Pancreas (tissue), 10 donors: ENCODE results near the gene TFB1M. TPM values are rescaled to one million over a fixed set of nuclear protein-coding genes. Genes with fewer than 3 reads are reported as not detected.

Source experiments
- ATAC-seq, 4 donors: fragments of 200-7000 bp; cut with Tn5 transposase; one replicate each; pipeline versions ENCODE4 v1.8.0 to v1.9.1; 2020; ENCODE audit warnings: mild to moderate bottlenecking in 4 of 4, moderate library complexity in 4 of 4
- DNase-seq, 6 donors: peaks; one replicate each; pipeline ENCODE4 v3.0.0-alpha.2; 2020
- FAIRE-seq: peaks from 2 replicates; lab custom pipeline; 2012; peaks lifted over from hg19 to GRCh38; lab: Jason Lieb, UNC
- H3K27ac ChIP-seq, 4 donors: fragments of 200-600 bp; sonication (generic); 1 replicate in 3 of 4; 2 replicates in 1 of 4; pipeline versions ENCODE4 v1.5.0 to v1.8.0; 2020
- H3K27me3 ChIP-seq, 4 donors: fragments of 200-600 bp; one replicate each; pipeline ENCODE4 v1.8.0; 2021
- H3K36me3 ChIP-seq, 3 donors: fragments of 200-600 bp; sonication (generic) in 1 of 3; one replicate each; pipeline versions ENCODE4 v1.5.0 to v1.8.0; 2020 to 2021
- H3K4me1 ChIP-seq, 3 donors: fragments of 200-600 bp; one replicate each; pipeline ENCODE4 v1.8.0; 2021
- H3K4me3 ChIP-seq, 4 donors: fragments of 200-600 bp; sonication (generic) in 2 of 4; one replicate each; pipeline versions ENCODE4 v1.5.0 to v1.8.0; 2020 to 2021
- H3K9me3 ChIP-seq, 4 donors: fragments of 200-600 bp; one replicate each; pipeline ENCODE4 v1.8.0; 2021
- WGBS, 2 donors: extraction: QIAGEN DNeasy Blood & Tissue Kit; methylation state at CpG; one replicate each; pipeline ENCODE4 v1.1.7; 2013; 5-methylcytosine and 5-hydroxymethylcytosine counted together
- intact Hi-C, 3 donors: fragments of 100-400 bp; cut with DNase I; formaldehyde crosslinking; loops; one replicate each; pipeline versions ENCODE4 v1.11.1 to v1.14.2; 2022
- polyA plus RNA-seq, 2 donors: library from polyadenylated mRNA; stranded (reverse); fragments of 200-250 nt; gene quantifications; one replicate each; pipeline ENCODE4 v1.2.3, GENCODE V29; 2013
- total RNA-seq, 6 donors: library from RNA; stranded (reverse); fragmentation: NEBNext Ultra II Directional in 4 of 6; extraction: Animal tissue kit (Norgen Biotek cat#: 25700) in 4 of 6; gene quantifications; one replicate each; pipeline versions ENCODE4 v1.2.1 to v1.2.4, GENCODE V29; 2021 to 2023
- TF ChIP-seq, protein P1 (sequence below), 4 donors: fragments of 200-600 bp; sonication (generic) in 3 of 4; IDR thresholded peaks; one replicate each; pipeline versions ENCODE4 v1.5.0 to v1.8.0; 2021; ENCODE audit warnings: antibody characterized with exemption in 4 of 4
- donor health status: healthy with polysubstance abuse.
- donor health status: DM: no; HTN: no; CAD: no; lungs with moderate emphysema.
- donor health status: DM: no; HTN: no; CAD: no.
- donor health status: control.
- donor health status: control.
- donor health status: Bipolar disorder and iron deficiency.
- donor health status: DM: yes; HTN: yes; CAD: no.
- donor health status: DM: no; HTN: no; CAD: no.
- donor health status: DM: no; HTN: no; CAD: no.
- donor health status: DM: yes; HTN: yes; CAD: no.

The TFB1M gene
- total and polyA plus RNA-seq, 8 donors, result 7.6 to 16.3 (median 9.2) TPM

DNA sequence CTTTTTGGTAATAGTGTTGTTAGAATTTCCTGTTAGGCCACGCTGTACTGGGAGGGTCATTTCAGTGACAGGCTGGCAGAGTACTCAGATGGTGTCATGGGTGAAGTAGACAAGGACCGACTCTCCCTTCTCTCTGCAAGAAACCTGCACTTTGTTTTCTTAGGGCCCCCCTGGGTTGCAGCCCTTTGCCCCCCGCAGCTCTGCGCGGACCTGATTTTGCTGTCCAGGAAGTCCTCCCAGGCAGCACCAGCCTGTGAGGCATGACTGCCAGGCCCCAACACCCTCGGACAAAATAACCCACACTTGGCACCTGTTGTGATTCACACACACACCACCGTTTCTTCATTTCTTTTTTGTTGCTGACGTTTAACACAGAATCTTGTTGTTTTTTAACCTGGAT is 72.3 kb downstream of the TFB1M start:
- TF ChIP-seq, protein P1, sequence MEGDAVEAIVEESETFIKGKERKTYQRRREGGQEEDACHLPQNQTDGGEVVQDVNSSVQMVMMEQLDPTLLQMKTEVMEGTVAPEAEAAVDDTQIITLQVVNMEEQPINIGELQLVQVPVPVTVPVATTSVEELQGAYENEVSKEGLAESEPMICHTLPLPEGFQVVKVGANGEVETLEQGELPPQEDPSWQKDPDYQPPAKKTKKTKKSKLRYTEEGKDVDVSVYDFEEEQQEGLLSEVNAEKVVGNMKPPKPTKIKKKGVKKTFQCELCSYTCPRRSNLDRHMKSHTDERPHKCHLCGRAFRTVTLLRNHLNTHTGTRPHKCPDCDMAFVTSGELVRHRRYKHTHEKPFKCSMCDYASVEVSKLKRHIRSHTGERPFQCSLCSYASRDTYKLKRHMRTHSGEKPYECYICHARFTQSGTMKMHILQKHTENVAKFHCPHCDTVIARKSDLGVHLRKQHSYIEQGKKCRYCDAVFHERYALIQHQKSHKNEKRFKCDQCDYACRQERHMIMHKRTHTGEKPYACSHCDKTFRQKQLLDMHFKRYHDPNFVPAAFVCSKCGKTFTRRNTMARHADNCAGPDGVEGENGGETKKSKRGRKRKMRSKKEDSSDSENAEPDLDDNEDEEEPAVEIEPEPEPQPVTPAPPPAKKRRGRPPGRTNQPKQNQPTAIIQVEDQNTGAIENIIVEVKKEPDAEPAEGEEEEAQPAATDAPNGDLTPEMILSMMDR (IDR thresholded peaks at IDR 0.05), result no peak
- no peaks in the 10 kb centered on the region for H3K27me3 ChIP-seq
- H3K4me1 ChIP-seq, result no peaks in the 10 kb centered on the region
- WGBS, 2 donors, result 59 to 69% methylated on average over 8 of the region's 8 CpGs
- intact Hi-C loops, result no loop called here
- DNase-seq (no peak), ATAC-seq (no peak), FAIRE-seq (no peak)
- H3K4me3 ChIP-seq, result no peak overlapping the region
- H3K36me3 ChIP-seq, result no peaks in the 10 kb centered on the region
- no peak overlapping the region for H3K27ac ChIP-seq
- H3K9me3 ChIP-seq, result no peaks in the 10 kb centered on the region

DNA sequence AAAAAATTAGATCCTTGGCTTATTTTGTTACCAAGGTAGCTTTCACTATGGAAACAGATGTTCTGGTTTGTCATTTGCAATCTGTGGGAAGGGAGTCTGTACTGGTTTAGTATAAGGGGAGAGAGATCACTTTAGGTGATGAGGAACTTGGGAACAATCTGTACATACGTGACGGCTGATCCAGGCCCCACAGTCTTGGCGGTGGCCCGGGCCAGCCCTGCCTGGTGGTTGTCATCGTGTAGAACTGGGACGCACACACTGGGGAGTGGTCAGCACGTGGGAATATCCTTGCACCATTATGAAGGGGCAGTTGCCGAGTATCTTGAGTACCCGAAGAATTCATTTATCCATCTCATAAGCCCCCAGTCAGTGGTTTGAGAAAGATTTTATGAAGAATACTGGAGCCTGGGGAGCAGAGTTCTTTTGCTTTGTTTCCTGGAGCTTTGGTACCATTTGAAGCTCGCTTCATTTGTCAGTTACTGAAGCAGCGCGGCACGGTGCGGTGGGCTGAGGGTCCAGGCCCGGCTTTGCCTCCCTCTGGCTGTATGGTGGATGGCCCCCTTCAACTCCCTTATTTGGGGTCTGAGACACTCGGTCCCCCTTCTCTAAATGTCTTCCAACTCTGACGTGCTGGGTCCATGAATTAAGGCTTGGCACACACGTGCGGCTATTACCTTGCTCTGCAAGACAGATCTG is 73.2 kb downstream of the TFB1M start:
- DNase-seq (no peak), FAIRE-seq (no peak), ATAC-seq (no peak)
- H3K4me1 ChIP-seq, result no peaks in the 10 kb centered on the region
- no peaks in the 10 kb centered on the region for H3K27me3 ChIP-seq
- no peak overlapping the region for H3K27ac ChIP-seq
- WGBS, 2 donors, result 89 to 94% methylated on average over 19 of the region's 19 CpGs
- TF ChIP-seq, protein P1 (IDR thresholded peaks at IDR 0.05), result no peak
- no peaks in the 10 kb centered on the region for H3K36me3 ChIP-seq
- intact Hi-C loops, result no loop called here
- no peak overlapping the region for H3K4me3 ChIP-seq
- H3K9me3 ChIP-seq, result no peaks in the 10 kb centered on the region

DNA sequence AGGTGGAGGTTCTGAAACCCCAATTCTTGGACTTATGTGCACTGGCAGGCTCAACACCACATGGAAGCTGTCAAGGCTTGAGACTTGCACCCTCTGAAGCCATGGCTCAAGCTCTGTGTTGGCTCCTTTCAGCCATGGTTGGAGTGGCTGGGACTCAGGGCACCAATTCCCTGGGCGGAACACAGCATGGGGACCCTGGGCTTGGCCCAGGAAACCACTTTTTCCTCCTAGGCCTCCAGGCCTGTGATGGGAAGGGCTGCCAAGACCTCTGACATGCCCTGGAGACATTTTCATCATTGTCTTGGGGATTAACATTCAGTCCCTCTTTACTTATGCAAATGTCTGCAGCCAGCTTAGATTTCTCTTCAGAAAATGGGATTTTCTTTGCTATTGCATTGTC is 76.7 kb downstream of the TFB1M start:
- WGBS, 2 donors, result 98 to 100% methylated on average over 1 of the region's 1 CpG
- DNase-seq (no peak), ATAC-seq (no peak), FAIRE-seq (no peak)
- no peaks in the 10 kb centered on the region for H3K4me1 ChIP-seq
- H3K4me3 ChIP-seq, result no peak overlapping the region
- H3K27ac ChIP-seq, result no peak overlapping the region
- TF ChIP-seq, protein P1 (IDR thresholded peaks at IDR 0.05), result no peak
- H3K36me3 ChIP-seq, result no peaks in the 10 kb centered on the region
- H3K9me3 ChIP-seq, result no peaks in the 10 kb centered on the region
- intact Hi-C loops, result no loop called here
- no peaks in the 10 kb centered on the region for H3K27me3 ChIP-seq

DNA sequence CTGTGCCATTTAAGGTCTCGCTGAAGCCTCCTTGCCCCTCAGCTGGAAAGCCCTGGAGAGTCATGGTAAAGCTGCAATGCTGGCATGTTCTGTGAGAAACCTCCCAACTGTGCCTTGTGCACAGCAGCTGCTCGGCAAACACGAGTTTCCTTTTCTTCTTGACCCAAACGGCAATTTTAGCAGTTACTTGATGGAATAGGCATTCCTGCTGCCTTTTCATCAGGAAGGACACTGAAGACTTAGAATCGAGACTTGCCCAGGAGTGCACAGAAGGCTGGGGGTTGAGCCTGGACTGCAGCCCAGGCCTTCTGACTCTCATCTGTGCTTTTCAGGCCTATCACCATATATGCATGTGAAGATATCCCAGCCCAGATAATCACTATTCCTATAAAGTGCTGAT is 79.2 kb downstream of the TFB1M start:
- ATAC-seq (peak; percentile 40 to 82 (median 73)), DNase-seq (peak in 1 of 6 donors; percentile 29), FAIRE-seq (no peak)
- intact Hi-C loops, result no loop called here
- no peak overlapping the region for H3K27ac ChIP-seq
- TF ChIP-seq, protein P1 (IDR thresholded peaks at IDR 0.05), result no peak
- no peaks in the 10 kb centered on the region for H3K36me3 ChIP-seq
- H3K4me3 ChIP-seq, result no peak overlapping the region
- WGBS, 2 donors, result 32 to 36% methylated on average over 5 of the region's 5 CpGs
- no peaks in the 10 kb centered on the region for H3K9me3 ChIP-seq
- H3K4me1 ChIP-seq, result no peaks in the 10 kb centered on the region
- H3K27me3 ChIP-seq, result no peaks in the 10 kb centered on the region

DNA sequence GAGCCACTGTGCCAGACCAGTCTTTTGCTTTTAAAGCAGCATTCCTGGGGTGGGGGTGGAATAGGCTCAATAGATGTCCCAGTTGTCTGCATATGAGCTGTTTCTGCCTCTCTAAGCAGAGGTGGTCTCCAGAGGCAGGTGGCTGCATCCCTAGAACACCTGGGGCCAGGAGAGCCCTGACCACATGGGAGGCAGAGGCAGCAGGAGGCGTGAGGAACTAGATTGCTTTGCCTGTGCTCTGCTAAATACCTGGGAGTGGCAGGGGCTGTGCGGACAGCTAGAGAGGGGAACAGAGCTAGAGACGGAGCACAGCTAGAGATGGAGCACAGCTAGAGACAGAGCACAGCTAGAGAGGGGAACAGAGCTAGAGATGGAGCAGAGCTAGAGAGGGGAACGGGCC is 79.6 kb downstream of the TFB1M start:
- Histone ChIP-seq H3K27ac (no peak overlapping the region), H3K36me3 (no peaks in the 10 kb centered on the region), H3K4me1 (no peaks in the 10 kb centered on the region), H3K9me3 (no peaks in the 10 kb centered on the region), H3K27me3 (no peaks in the 10 kb centered on the region), H3K4me3 (no peak overlapping the region)
- TF ChIP-seq, protein P1 (IDR thresholded peaks at IDR 0.05), result no peak
- 71 to 76% methylated on average over 4 of the region's 4 CpGs for WGBS, 2 donors
- DNase-seq (no peak), ATAC-seq (peak in 2 of 4 donors; percentile 25 to 41), FAIRE-seq (no peak)
- intact Hi-C loops, result no loop called here
